Mesothelial cell of epicardium (in vitro differentiated cells): ENCODE data around the gene DNPH1. TPM values are rescaled to one million over a fixed set of nuclear protein-coding genes. Genes with fewer than 3 reads are reported as not detected.
A peak's percentile ranks its signal among the peaks of the same experiment; 100 is the strongest.

Experiments used
- DNase-seq, 2 experiments: peaks; one replicate each; pipeline ENCODE4 v3.0.0; 2021; ENCODE audit warnings: low spot score in 2 of 2; ENCODE audit not compliant: unreplicated experiment in 2 of 2
- H3K27ac Mint-ChIP-seq: 2 replicates; pipeline ENCODE4 v1.8.0; 2021; ENCODE audit warnings: mixed read lengths
- H3K27me3 Mint-ChIP-seq: 2 replicates; pipeline ENCODE4 v1.8.0; 2021; ENCODE audit warnings: low read depth, mixed read lengths
- H3K36me3 Mint-ChIP-seq: 2 replicates; pipeline ENCODE4 v1.8.0; 2021; ENCODE audit warnings: mixed read lengths
- H3K4me1 Mint-ChIP-seq: 2 replicates; pipeline ENCODE4 v1.8.0; 2021; ENCODE audit warnings: mixed read lengths
- H3K4me3 Mint-ChIP-seq: 2 replicates; pipeline ENCODE4 v1.8.0; 2021; ENCODE audit warnings: mild to moderate bottlenecking, moderate library complexity, mixed read lengths
- H3K9me3 Mint-ChIP-seq: 2 replicates; pipeline ENCODE4 v1.8.0; 2021; ENCODE audit warnings: mixed read lengths
- CTCF ChIP-seq: fragments of 200-600 bp; sonication (generic); IDR thresholded peaks from one replicate; pipeline ENCODE4 v1.5.0; 2021; ENCODE audit warnings: antibody characterized with exemption; ENCODE audit not compliant: unreplicated experiment
- total RNA-seq: library from RNA; stranded (reverse); gene quantifications from 3 replicates; pipeline ENCODE4 v1.2.1, GENCODE V29; 2021

Gene DNPH1
- total RNA-seq, 1 donor from 2014 or later: 52.3 TPM

GRCh38 chr6:43180985-43181384 is 48.3 kb downstream of the DNPH1 start:
- H3K9me3 Mint-ChIP-seq: no peaks in the 10 kb centered on the region
- H3K27ac Mint-ChIP-seq: peak overlapping the region; percentile 73
- no peaks in the 10 kb centered on the region for H3K27me3 Mint-ChIP-seq
- no peak for TF ChIP-seq CTCF
- DNase-seq: no peak
- peak overlapping the region; percentile 86 for H3K4me3 Mint-ChIP-seq
- H3K36me3 Mint-ChIP-seq: peaks cover 8% of the 10 kb centered on the region
- H3K4me1 Mint-ChIP-seq: peaks cover 27% of the 10 kb centered on the region

GRCh38 chr6:43180058-43180457 is 49.2 kb downstream of the DNPH1 start:
- no peak overlapping the region for H3K4me3 Mint-ChIP-seq
- no peak for TF ChIP-seq CTCF
- H3K27ac Mint-ChIP-seq: no peak overlapping the region
- H3K27me3 Mint-ChIP-seq: no peaks in the 10 kb centered on the region
- DNase-seq: no peak
- no peaks in the 10 kb centered on the region for H3K9me3 Mint-ChIP-seq
- peaks cover 27% of the 10 kb centered on the region for H3K4me1 Mint-ChIP-seq
- peaks cover 6% of the 10 kb centered on the region for H3K36me3 Mint-ChIP-seq

- peaks cover 30% of the 10 kb centered on the region for H3K4me1 Mint-ChIP-seq
- no peaks in the 10 kb centered on the region for H3K27me3 Mint-ChIP-seq
- no peak for TF ChIP-seq CTCF
- no peak for DNase-seq
- peaks cover 6% of the 10 kb centered on the region for H3K36me3 Mint-ChIP-seq
- no peak overlapping the region for H3K4me3 Mint-ChIP-seq
- H3K27ac Mint-ChIP-seq: no peak overlapping the region
- no peaks in the 10 kb centered on the region for H3K9me3 Mint-ChIP-seq
Measured at GRCh38 chr6:43178951-43179830, 50.1 kb downstream of the DNPH1 start.

GRCh38 chr6:43178150-43178549 is 51.1 kb downstream of the DNPH1 start:
- H3K27me3 Mint-ChIP-seq: no peaks in the 10 kb centered on the region
- H3K36me3 Mint-ChIP-seq: peaks cover 6% of the 10 kb centered on the region
- no peak for TF ChIP-seq CTCF
- DNase-seq: no peak
- H3K4me1 Mint-ChIP-seq: peaks cover 32% of the 10 kb centered on the region
- H3K27ac Mint-ChIP-seq: no peak overlapping the region
- no peaks in the 10 kb centered on the region for H3K9me3 Mint-ChIP-seq
- no peak overlapping the region for H3K4me3 Mint-ChIP-seq

GRCh38 chr6:43176423-43176786 is 52.9 kb downstream of the DNPH1 start:
- no peak overlapping the region for H3K27ac Mint-ChIP-seq
- H3K9me3 Mint-ChIP-seq: no peaks in the 10 kb centered on the region
- H3K4me3 Mint-ChIP-seq: no peak overlapping the region
- H3K27me3 Mint-ChIP-seq: no peaks in the 10 kb centered on the region
- no peak for DNase-seq
- peaks cover 29% of the 10 kb centered on the region for H3K4me1 Mint-ChIP-seq
- no peak for TF ChIP-seq CTCF
- H3K36me3 Mint-ChIP-seq: peaks cover 6% of the 10 kb centered on the region
